SK-N-SH treated with all-trans-retinoic acid at 6 μM for 48 hours (cell line): ENCODE measurements around the gene TCEAL8.

Experiments
- ARNTL ChIP-seq: fragments of 450-650 bp; formaldehyde crosslinking; IDR thresholded peaks from 2 replicates; pipeline ENCODE4 v1.5.0; 2020; ENCODE audit warnings: low read depth, mild to moderate bottlenecking, moderate library complexity, borderline replicate concordance
- CSDC2 ChIP-seq: fragments of 250-450 bp; sonication (Bioruptor Pico); IDR thresholded peaks from 2 replicates; pipeline ENCODE4 v1.5.0; 2020; ENCODE audit warnings: mild to moderate bottlenecking, moderate library complexity
- CSRNP3 ChIP-seq: fragments of 250-450 bp; sonication (Bioruptor Pico); IDR thresholded peaks from 2 replicates; pipeline ENCODE4 v1.5.1; 2021; ENCODE audit warnings: mild to moderate bottlenecking, moderate library complexity
- GLIS3 ChIP-seq: fragments of 250-450 bp; sonication (Bioruptor Pico); IDR thresholded peaks from 2 replicates; pipeline ENCODE4 v1.5.0; 2020; ENCODE audit warnings: mild to moderate bottlenecking, moderate library complexity
- ISL1 ChIP-seq: fragments of 250-450 bp; sonication (Bioruptor Pico); IDR thresholded peaks from 2 replicates; pipeline ENCODE4 v2.1.2; 2022; ENCODE audit warnings: mild to moderate bottlenecking, moderate library complexity
- OSR1 ChIP-seq: fragments of 250-450 bp; sonication (Bioruptor Pico); IDR thresholded peaks from 2 replicates; pipeline ENCODE4 v1.8.0; 2022; ENCODE audit warnings: moderate library complexity, mild to moderate bottlenecking, inconsistent platforms
- PATZ1 ChIP-seq: fragments of 250-450 bp; sonication (Bioruptor Pico); IDR thresholded peaks from 2 replicates; pipeline ENCODE4 v1.8.0; 2020; ENCODE audit warnings: mild to moderate bottlenecking, moderate library complexity, borderline replicate concordance
- PPARA ChIP-seq: fragments of 250-450 bp; sonication (Bioruptor Pico); IDR thresholded peaks from 2 replicates; pipeline ENCODE4 v1.5.0; 2020; ENCODE audit warnings: mild to moderate bottlenecking, borderline replicate concordance
- RARB ChIP-seq: fragments of 250-450 bp; sonication (Bioruptor Pico); IDR thresholded peaks from 2 replicates; pipeline ENCODE4 v1.8.0; 2021; ENCODE audit warnings: mild to moderate bottlenecking, moderate library complexity
- TCF4 ChIP-seq: fragments of 250-450 bp; sonication (Bioruptor Pico); IDR thresholded peaks from 2 replicates; pipeline ENCODE4 v1.8.0; 2021; ENCODE audit warnings: mild to moderate bottlenecking, moderate library complexity, borderline replicate concordance

- TF ChIP-seq GLIS3 (CRISPR knock-in tag) (no peak), PPARA (CRISPR knock-in tag) (no peak), PATZ1 (CRISPR knock-in tag) (no peak), ARNTL (CRISPR knock-in tag) (no peak), RARB (no peak), ISL1 (CRISPR knock-in tag) (no peak), TCF4 (CRISPR knock-in tag) (no peak), OSR1 (no peak), CSRNP3 (CRISPR knock-in tag) (no peak), CSDC2 (no peak)
Observed at GRCh38 chrX:103215425-103215991, 39.4 kb downstream of the TCEAL8 start.
